GM18502 (cell line): Measurements from ENCODE around the gene IPCEF1.
"Not testable (repeated sequence)": the region's sequence is repeated elsewhere in the genome, so short reads cannot be mapped to it uniquely, and the experiment has no call there.

Experiments
- ATAC-seq: cut with Tn5 transposase; IDR thresholded peaks from one replicate; pipeline ENCODE4 v1.9.1; 2021; ENCODE audit warnings: mild to moderate bottlenecking; ENCODE audit not compliant: unreplicated experiment, poor library complexity

Gene IPCEF1

DNA sequence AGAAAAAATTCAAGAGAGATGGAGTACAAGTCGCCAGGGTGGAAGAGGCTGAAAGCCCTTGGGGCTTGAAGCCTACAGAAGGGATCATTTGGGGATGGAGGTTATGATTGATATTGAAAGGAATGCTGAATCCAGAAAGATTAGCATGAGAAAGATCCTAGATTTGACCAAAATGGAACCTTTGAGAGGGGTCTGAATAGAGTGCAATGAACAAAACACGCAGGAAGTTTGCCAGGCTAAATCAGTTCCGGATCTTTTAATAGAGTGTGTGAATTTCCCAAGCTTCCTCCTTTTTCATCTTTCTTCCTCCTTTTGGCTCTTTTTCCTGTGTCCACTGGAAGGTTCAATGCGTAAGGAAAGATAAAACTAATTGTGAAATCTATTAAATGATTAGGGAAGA is 15.3 kb downstream of the IPCEF1 start:
- no peak for ATAC-seq

DNA sequence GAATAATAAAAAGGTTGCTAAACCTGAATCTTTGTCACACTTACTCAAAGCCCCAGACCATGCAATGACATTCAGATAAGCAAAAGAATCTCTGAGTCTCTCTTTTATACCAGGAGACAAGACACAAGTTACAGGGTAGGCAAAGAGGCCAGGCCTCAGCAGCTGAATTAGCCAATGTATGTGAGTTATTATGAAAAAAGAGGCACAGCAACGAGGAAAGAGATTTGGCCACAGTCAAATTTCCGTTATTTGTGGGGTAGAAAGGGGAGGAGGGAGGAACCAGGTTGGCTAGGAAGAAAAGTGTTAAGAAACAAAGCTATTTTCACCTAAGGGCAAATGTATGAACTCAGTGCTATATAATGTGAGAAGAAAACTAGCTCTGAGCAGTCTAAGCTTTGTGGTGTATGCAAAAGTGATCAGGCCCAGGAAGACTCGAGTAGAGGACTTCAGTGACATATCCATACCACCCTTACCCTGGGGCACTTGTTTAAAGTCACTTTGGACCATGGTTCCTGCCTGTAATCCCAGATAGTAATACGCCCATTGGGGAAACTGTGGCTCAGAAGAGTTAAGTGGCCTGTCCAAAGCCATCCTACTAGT is 19.1 kb downstream of the IPCEF1 start:
- no peak for ATAC-seq

DNA sequence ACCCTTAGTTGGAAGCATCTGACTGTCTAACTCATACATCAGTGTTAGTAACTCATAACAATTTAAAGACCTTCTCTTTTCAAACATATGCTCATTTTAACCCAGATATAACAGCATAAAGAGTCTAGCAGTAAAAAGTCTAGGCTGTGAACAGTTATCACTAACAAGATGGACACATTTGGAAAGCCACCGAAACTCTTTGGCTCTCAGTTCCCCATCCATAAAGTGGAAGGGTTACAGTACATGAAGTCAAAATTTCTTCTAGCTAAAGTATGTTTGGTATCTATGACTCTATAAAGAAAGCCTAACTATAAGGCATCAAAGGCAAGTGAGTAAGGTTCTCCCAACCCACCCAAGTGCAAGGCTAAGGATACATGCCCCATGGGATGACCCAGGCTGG is 22.5 kb downstream of the IPCEF1 start:
- ATAC-seq, result peak; percentile 62

DNA sequence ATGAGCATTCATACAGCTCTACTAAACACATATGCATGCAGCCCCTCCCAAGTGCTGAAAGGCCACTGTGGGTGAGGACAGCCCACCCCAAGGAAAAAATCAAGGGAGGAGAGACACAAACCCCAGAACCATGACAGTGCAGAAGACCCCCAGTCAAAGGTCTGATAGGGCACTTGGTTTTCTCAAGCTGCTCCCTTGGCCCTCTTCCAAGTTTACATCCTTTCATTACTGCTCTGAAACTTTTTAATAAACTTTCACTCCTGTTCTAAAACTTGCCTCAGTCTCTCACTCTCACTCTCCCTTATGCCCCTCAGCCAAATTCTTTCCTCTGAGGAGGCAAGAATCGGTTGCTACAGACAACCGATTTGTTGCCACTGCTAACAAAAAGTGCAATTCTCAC is 24.9 kb downstream of the IPCEF1 start:
- no peak for ATAC-seq

DNA sequence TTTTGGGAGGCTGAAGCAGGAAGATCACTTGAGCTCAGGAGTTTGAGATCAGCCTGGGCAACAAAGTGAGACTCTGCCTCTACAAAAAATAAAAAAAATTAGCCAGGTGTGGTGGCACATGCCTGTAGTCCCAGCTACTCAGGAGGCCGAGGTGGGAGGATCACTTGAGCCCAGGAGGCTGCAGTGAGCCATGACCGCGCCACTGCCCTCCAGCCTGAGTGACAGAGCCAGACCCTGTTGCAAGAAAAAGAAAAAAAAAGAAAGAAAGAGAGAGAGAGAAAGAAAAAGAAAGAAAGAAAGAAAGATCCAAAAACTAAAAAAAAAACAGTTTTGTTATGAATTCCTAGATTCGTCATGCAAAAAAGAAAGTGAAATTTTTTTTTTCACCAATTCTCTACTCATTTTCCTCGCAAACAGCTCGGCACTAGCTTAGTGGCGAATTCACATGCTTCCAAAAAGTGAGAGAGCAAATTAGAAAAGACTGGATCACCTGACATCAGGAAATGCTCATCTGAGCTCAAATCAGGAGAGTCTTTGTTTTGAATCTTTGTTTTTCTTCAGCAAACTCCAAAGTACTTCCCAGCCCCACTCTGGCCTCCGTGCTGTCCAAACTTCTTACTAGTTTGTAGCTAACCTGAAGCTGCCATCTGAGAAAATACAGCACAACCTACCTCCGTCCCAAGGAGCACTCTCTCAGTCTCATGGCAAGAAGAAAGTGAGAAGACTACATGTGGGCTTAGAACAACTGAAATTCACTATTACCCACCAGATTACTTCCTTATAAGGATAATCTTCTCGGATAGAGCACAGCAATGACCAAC is 27.0 kb downstream of the IPCEF1 start:
- no peak for ATAC-seq

DNA sequence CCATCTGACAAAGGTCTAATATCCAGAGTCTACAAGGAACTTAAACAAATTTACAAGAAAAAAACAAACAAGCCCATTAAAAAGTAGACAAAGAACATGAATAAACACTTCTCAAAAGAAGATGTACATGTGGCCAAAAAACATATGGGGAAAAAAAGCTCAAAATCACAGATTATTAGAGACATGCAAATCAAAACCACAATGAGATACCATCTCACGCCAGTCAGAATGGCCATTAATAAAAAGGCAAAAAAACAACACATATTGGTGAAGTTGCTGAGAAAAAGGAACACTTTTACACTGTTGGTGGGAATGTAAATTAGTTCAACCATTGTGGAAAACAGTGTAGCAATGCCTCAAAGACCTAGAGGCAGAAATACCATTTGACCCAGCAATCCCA is 29.3 kb downstream of the IPCEF1 start:
- peak; percentile 58 for ATAC-seq

DNA sequence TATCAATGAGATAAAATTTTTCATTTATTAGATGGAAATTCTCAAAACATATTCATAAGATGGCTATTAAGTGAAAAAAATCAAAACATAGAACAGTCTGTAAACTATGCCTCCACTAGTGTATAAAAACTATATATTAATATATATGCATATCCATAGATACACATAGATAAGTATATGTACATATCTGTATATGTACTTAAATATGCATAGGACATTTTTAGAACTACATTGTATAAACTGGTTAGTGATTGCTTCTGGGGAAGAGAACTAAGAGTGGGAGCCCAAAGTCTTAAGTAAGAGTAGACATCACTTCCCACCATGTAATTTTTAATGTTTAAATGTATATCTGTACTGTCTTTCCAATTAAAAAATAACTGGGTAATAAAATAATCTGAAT is 31.5 kb downstream of the IPCEF1 start:
- ATAC-seq, result no peak

DNA sequence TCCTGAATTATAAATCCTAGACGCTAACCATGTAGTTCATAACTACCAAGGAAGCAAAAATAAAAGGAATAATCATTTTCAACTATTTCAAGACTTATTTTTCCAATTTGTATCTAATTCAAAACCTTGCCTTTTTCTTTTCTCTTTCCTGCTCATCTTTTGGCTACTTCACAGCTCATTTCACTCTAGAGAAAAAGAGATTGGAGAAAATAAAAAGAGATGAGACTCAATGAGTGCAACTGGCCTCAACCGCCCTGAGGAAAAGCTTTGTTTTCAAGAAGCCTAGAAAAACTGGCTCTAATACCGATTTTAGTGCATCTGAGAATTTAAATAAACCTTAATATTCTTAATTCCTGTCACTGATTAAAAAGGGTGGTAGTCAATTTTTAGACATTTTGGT is 36.4 kb downstream of the IPCEF1 start:
- no peak for ATAC-seq

DNA sequence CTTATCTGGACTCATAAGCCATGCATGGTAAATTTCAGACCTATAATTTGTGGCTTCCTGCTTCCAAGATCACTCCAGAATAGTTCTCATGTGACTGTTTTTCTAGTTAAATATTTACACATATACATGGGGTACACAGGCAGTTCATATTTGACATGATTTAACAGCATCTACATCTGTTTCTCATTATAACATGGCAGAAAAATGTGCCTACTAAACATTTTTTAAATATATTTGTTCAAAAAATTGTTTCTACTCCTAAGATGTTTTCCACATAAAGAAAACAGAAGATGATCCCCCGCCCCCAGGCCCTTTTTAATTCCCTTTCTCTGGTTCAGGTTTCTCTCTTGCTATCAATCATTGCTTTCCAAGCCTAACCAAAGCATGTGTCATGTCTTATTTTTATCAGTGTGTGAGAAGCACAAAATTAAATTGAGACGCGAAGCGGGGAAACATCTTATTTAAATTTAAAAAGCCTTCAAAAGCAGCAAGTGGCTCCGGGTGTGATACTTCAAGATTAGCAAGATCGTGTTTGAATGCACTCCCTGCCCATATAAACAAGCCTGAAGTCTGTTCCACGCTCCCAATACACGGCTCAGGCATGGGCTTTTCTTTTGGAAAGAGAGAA is 37.3 kb downstream of the IPCEF1 start:
- no peak for ATAC-seq

DNA sequence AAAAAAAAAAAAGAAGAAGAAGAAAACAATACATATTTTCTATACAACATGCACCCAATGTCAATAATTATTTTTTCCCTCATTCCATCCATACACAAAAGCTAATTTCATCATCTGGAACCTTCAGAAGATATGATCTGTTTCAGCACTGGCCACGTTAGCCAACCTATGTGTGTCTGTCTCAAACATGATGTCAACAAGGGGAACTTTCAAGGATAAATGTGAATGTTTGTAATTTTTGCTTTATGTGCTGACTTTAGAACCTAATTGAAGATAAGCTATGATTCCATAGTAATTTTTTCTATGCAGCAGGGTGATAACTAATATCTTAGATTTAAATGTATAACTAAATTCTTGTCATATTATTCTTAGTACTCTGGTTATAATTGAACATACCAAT is 37.9 kb downstream of the IPCEF1 start:
- ATAC-seq, result no peak

DNA sequence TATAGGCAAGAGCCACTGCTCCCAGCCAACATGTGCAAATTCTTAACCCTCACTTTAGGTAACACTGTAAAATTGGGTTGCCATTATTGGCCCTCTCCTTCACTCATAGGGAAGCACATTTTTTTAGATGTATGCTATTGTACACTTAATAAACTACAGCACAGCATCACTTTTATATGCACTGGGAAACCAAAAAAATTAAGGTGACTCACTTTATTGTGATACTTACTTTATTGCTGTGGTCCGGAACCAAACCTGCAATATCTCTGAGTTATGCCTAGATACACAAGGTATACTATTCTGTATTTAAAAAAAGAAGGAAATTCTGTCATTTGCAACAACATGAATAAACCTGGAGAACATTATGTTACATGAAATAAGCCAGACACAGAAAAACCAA is 40.5 kb downstream of the IPCEF1 start:
- ATAC-seq, result no peak

DNA sequence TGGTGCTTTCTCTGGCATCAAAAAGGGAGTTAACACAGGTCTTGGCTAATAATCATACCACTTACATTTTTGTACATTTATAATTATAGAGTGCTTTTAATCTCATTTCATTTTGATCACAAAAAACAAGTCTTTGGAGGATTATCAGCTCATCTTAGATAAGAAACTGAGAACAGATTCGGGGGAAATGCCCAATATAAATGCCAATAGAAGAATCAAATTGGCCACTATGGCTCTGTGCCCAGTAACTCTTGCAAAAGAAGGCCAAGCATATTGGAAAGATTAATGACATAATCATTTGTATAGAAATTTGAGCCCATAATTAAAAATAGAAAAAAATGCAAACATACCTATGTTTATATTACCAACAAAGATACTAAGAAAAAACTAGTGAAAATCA is 42.5 kb downstream of the IPCEF1 start:
- ATAC-seq, result no peak

DNA sequence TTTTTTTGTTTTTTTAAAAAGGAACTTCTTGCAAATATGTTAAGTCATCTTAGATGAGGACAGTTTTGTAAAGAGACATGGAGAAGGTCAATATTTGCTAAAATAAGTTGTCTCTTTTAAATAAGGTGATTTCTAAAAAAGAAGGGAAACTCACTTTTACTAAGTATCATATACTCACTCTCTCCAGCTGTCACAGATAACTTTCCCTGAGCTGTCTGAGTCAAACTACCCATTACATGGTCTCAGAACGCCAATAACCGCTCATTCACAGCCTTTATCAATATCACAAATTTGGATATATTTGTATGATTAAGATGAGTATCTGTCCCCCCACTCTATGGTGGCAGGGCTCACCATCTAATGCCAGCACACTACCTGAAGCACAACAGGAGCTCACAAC is 47.6 kb downstream of the IPCEF1 start:
- ATAC-seq, result no peak

DNA sequence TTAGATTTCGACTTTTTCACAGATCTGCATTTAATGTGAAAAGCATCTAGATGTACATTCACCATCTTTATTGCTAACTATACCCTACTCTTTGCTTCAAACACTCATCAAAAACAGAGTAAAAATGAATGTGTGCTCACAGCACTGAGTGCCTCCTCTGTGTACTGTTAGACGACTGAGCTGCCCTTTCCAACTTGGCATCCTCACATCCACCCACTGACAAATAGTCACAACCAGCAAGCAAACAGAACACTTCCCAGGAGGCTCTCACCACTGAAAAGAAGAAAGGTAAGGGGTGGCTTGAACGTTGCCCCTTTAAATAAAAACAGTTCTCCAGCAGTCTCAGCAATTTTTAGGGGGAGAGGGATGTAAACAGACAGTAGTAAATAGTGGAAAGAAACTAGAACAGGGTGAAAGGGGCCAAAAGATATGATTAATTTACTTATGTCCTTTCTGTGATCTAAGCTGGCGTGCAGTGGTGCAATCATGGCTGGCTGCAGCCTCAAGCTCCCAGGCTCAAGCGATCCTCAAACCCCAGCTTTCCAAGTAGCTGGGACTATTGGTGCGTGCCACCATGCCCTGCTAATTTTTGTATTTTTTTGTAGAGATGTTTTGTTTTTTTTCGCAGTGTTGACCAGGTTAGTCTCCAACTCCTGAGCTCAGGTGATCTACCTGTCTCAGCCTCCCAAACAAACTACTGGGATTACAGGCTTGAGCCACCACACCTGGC is 48.7 kb downstream of the IPCEF1 start:
- no peak for ATAC-seq

DNA sequence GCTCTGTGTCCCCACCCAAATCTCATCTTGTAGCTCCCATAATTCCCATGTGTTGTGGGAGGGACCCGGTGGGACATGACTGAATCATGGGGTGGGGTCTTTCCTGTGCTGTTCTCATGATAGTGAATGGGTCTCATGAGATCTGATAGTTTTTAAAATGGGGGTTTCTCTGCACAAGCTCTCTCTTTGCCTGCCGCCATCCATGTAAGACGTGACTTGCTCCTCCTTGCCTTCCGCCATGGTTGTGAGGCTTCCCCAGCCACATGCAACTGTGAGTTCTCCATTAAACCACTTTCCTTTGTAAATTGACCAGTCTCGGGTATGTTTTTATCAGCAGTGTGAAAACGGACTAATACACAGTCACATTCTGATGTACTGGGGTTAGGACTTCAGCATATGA is 49.5 kb downstream of the IPCEF1 start:
- not testable (repeated sequence) for ATAC-seq

DNA sequence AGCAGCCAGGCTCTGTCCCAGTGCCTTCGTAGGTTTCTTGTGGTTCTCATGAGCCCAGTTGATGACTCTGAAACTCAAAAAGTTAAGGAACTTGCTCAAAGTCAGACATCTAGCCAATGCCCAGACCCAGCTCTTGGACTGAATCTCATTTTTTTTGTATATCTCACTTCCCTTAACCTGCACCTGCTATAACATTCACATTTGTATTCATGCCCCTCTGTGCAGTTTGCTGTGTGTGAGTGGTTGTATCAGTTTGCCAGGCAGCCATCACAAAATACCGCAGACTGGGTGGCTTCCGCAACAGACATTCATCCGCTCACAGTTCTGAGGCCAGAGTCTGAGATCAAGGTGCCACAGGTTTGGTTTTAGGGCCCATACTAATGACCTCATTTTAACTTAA is 49.9 kb downstream of the IPCEF1 start:
- ATAC-seq, result peak; percentile 47

DNA sequence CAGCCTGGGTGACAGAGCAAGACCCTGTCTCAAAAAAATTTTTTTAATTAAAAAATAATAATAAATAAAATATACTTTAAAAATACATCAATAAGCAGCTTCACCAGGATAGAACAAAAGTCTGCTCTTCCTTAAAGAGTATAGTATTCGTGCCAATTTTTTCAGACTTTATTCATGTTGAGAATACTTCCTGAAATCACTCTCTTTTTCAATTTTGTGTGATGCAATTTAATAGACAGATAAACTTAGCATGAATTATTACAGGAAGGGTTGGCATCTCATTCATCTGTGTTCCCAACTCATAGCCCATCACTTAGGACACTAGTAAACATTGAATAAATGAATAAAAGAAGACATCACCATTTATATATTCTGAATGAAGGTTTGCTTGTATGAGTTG is 52.4 kb downstream of the IPCEF1 start:
- ATAC-seq, result no peak

DNA sequence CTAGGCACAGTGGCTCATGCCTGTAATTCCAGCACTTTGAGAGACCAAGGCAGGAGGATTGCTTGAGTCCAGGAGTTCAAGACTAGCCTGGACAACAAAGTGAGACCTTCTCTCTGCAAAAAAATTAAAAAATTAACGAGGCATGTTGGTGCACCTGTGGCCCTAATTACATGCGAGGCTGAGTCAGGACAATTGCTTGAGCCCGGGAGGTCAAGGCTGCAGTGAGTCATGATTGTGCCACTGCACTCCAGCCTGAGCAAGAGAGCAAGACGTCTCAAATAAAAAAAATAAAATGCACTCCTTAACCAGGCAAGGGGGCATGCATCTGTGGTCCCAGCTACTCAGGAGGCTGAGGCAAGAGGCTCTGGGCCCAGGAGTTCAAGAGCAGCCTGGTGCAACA is 53.0 kb downstream of the IPCEF1 start:
- ATAC-seq, result not testable (repeated sequence)

DNA sequence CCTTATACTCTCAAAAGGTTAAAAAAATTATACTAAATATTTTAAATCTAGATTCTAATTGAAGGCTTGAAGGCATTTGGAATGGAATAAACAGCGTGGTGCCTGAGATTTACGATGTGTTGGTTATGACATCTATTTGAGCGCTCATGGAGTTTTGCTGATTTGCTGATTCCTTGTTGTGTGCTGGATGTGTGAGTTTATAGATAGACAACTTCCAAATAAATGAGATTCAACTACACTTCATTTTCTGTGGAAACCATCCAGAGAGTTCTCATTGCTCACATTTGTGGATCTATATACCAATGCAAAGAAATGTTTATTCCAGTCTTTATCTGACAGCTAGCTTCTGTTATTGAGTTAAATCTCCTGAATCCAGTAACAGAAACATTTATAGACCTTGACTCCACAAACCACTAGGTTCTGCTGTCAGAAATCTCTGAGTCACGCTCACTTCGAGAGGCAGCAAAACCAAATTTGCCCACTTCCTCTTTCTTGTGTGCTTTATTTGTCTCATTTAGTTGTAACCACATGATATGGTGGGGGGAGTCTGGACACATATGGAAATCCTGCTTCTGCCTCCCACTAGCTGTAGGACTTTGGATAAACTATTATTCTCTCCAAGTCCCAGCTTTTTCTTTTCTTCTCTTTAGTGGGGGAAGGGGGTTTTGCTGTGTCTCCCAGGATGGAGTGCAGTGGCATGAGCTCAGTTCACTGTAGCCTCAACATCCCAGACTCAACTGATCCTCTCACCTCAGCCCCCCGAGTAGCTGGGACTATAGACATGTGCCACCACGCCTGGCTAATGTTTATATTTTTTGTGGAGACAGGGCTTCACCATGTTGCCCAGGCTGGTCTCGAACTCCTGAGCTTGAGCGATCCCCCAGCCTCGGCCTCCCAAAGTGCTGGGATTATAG is 54.5 kb downstream of the IPCEF1 start:
- peak; percentile 93 for ATAC-seq

DNA sequence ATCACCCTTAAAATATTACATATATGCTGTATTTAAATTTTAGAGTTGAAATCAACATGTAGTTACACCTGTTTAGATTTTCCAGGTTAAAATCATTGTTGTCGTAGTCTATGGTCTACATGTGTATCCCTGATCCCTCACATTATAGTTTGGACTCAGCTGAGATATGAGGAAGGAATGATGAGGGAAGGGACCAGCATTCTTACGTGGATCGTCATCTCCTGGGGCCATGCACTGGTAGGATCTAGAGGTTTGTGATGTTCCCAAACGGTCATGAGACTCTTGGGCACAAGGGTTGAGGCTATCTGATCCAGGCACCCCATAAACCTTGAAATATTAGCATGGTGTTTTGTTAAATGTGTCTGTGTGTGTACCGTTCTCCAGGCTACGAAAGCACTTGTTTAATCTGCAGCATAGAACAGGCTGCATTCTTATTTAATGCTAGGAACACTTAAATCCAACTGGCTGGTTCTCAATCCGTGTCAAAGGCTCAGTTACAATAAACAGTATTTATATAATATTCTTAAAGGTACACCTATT is 55.4 kb downstream of the IPCEF1 start:
- ATAC-seq, result no peak
